H1 (cell line): ENCODE measurements around the gene CPED1. TPM values are rescaled to one million over a fixed set of nuclear protein-coding genes. Genes with fewer than 3 reads are reported as not detected.

Experiments used
- ATF3 ChIP-seq: IDR thresholded peaks from 2 replicates; pipeline ENCODE4 v1.6.1; 2011; ENCODE audit warnings: low read depth, mild to moderate bottlenecking, low read length; ENCODE audit not compliant: insufficient read depth
- CHD2 ChIP-seq: IDR thresholded peaks from 2 replicates; pipeline ENCODE4 v1.6.1; 2012; ENCODE audit warnings: low read length, improper control_type of control experiment
- JUN ChIP-seq: IDR thresholded peaks from 2 replicates; pipeline ENCODE4 v1.6.1; 2011; ENCODE audit warnings: low read depth, mild to moderate bottlenecking, improper control_type of control experiment, low read length
- SAP30 ChIP-seq: fragments of 300-600 bp; sonication (generic); IDR thresholded peaks from 2 replicates; pipeline ENCODE4 v1.7.1; 2012; ENCODE audit warnings: low read length, moderate library complexity, mild to moderate bottlenecking, inconsistent platforms; ENCODE audit not compliant: insufficient read depth, insufficient replicate concordance
- polyA plus RNA-seq, 7 experiments: library from polyadenylated mRNA; depleted of rRNA in 3 of 7; stranded (reverse) in 5 of 7; unstranded in 2 of 7; fragments of >200 nt in 5 of 7; fragments of 200-250 nt in 2 of 7; gene quantifications; 1 replicate in 5 of 7; 2 replicates in 1 of 7; 4 replicates in 1 of 7; pipeline versions ENCODE4 v1.2.1 to v1.2.3, GENCODE V29; 2011 to 2013; ENCODE audit warnings: missing spikeins in 2 of 7, mixed read lengths in 2 of 7
- total RNA-seq: library from RNA; stranded (reverse); fragmentation: NEBNext Ultra II Directional; extraction: Animal tissue kit (Norgen Biotek cat#: 25700); gene quantifications from 2 replicates; pipeline ENCODE4 v1.2.1, GENCODE V29; 2021

CPED1 gene
- total and polyA plus RNA-seq, 2 of the 8 experiments (the other 6 are each of a cell fraction or from before 2014, with no cell fraction given): 0.08 to 0.39 TPM

DNA sequence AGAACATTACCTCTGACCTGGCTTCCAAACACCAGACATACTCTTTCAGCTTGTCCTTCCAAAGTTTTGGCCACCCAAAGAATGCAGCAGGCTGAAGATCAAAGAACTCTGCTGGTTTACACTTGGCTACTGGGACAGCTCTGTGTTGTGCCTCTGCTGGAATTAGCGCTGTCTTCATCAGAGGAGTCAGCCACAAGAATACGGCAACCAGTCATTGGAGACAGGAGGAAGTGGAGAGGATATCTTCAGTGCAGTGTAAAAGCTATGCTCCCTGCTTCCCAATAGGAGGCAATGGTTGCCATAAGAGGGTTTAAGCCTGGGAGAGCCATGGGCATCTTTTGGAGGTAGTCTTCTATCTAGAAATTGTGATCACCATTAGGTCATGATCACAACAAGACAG, 213.6 kb downstream of the CPED1 start (continued):
- no peak for TF ChIP-seq JUN
- no peak for TF ChIP-seq SAP30
- no peak for TF ChIP-seq ATF3
- TF ChIP-seq CHD2: no peak
- TF ChIP-seq, all 59 proteins: peak for 2
